WERI-Rb-1 (cell line): ENCODE data around the gene MRM3.
A peak's percentile ranks its signal among the peaks of the same experiment; 100 is the strongest.
"Not testable (repeated sequence)": the region's sequence is repeated elsewhere in the genome, so short reads cannot be mapped to it uniquely, and the experiment has no call there.

Experiments
- DNase-seq: peaks from one replicate; pipeline ENCODE4 v3.0.0-alpha.2; 2020
- H3K27ac ChIP-seq: fragments of 250-450 bp; sonication (Bioruptor Pico); 2 replicates; pipeline ENCODE4 v1.5.1; 2020; ENCODE audit warnings: mild to moderate bottlenecking, moderate library complexity
- H3K27me3 ChIP-seq: fragments of 250-450 bp; sonication (Bioruptor Pico); 2 replicates; pipeline ENCODE4 v1.5.1; 2021; ENCODE audit warnings: mild to moderate bottlenecking, low read depth, moderate library complexity; ENCODE audit not compliant: insufficient read depth, severe bottlenecking
- H3K36me3 ChIP-seq: fragments of 250-450 bp; sonication (Bioruptor Pico); 2 replicates; pipeline ENCODE4 v1.5.1; 2020; ENCODE audit warnings: mild to moderate bottlenecking, moderate library complexity
- H3K4me3 ChIP-seq: 2 replicates; pipeline ENCODE4 v1.5.1; 2011; ENCODE audit warnings: low read depth, mild to moderate bottlenecking, control low read depth, low read length
- H3K9me3 ChIP-seq: fragments of 250-450 bp; sonication (Bioruptor Pico); 2 replicates; pipeline ENCODE4 v1.5.1; 2021; ENCODE audit warnings: mild to moderate bottlenecking, moderate library complexity; ENCODE audit not compliant: severe bottlenecking
- TF ChIP-seq, protein P1 (sequence below): IDR thresholded peaks from 2 replicates; pipeline ENCODE4 v1.5.1; 2011; ENCODE audit warnings: low read depth, mild to moderate bottlenecking, control low read depth, inconsistent platforms, low read length

Gene MRM3

GRCh38 chr17:819251-819650 lies 37.1 kb downstream of the MRM3 start:
- TF ChIP-seq, protein P1, sequence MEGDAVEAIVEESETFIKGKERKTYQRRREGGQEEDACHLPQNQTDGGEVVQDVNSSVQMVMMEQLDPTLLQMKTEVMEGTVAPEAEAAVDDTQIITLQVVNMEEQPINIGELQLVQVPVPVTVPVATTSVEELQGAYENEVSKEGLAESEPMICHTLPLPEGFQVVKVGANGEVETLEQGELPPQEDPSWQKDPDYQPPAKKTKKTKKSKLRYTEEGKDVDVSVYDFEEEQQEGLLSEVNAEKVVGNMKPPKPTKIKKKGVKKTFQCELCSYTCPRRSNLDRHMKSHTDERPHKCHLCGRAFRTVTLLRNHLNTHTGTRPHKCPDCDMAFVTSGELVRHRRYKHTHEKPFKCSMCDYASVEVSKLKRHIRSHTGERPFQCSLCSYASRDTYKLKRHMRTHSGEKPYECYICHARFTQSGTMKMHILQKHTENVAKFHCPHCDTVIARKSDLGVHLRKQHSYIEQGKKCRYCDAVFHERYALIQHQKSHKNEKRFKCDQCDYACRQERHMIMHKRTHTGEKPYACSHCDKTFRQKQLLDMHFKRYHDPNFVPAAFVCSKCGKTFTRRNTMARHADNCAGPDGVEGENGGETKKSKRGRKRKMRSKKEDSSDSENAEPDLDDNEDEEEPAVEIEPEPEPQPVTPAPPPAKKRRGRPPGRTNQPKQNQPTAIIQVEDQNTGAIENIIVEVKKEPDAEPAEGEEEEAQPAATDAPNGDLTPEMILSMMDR = no peak
- Histone ChIP-seq H3K9me3 (no peaks in the 10 kb centered on the region), H3K4me3 (no peak overlapping the region), H3K27ac (no peak overlapping the region), H3K36me3 (peaks cover 77% of the 10 kb centered on the region), H3K27me3 (no peaks in the 10 kb centered on the region)
- no peak for DNase-seq

- peak; percentile 55 for DNase-seq
- H3K36me3 ChIP-seq = peaks cover 61% of the 10 kb centered on the region
Observed at GRCh38 chr17:823501-823902, 41.3 kb downstream of the MRM3 start.

GRCh38 chr17:824378-824777 lies 42.2 kb downstream of the MRM3 start:
- TF ChIP-seq, protein P1 = no peak
- no peak overlapping the region for H3K4me3 ChIP-seq
- peaks cover 52% of the 10 kb centered on the region for H3K36me3 ChIP-seq
- no peak overlapping the region; the same call in 1 of the 2 replicates for H3K27ac ChIP-seq
- DNase-seq = no peak
- H3K9me3 ChIP-seq = no peaks in the 10 kb centered on the region
- no peaks in the 10 kb centered on the region for H3K27me3 ChIP-seq

More at GRCh38 chr17:823501-823902, 41.3 kb downstream of the MRM3 start:
- Histone ChIP-seq H3K27ac (peak overlapping the region; percentile 52), H3K27me3 (no peaks in the 10 kb centered on the region), H3K4me3 (no peak overlapping the region), H3K9me3 (no peaks in the 10 kb centered on the region)
- TF ChIP-seq, protein P1 = no peak

GRCh38 chr17:825216-825615 lies 43.1 kb downstream of the MRM3 start:
- no peak overlapping the region for H3K4me3 ChIP-seq
- TF ChIP-seq, protein P1 = no peak
- no peak for DNase-seq
- no peaks in the 10 kb centered on the region for H3K9me3 ChIP-seq
- no peaks in the 10 kb centered on the region for H3K27me3 ChIP-seq
- peaks cover 44% of the 10 kb centered on the region for H3K36me3 ChIP-seq
- H3K27ac ChIP-seq = peak overlapping the region; percentile 53

- H3K4me3 ChIP-seq = no peak overlapping the region
- peaks cover 41% of the 10 kb centered on the region for H3K36me3 ChIP-seq
- peaks cover under 1% of the 10 kb centered on the region for H3K9me3 ChIP-seq
- H3K27ac ChIP-seq = no peak overlapping the region
- no peaks in the 10 kb centered on the region for H3K27me3 ChIP-seq
- no peak for DNase-seq
- TF ChIP-seq, protein P1 = no peak
Observed at GRCh38 chr17:826778-827177, 44.6 kb downstream of the MRM3 start.

DNA sequence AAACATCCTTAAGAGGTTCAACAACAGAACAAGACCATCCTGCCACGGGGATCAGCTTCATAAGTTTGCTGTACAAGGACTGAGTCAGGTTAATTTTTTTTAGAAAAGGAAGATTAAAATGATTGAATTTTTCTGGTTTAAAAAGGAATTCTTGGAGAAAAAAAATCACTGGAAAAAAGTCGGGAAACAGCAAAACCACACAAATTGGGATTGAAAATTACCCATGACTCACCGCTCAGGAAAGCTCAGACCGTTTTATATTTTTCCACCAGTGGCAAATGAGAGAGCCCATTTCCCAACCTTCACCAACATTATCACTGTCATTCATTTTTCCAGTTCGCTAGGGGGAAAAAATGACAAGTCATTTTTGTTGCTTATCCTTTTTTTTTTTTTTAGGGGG lies 46.6 kb downstream of the MRM3 start:
- Histone ChIP-seq H3K27me3 (no peaks in the 10 kb centered on the region), H3K36me3 (peaks cover 25% of the 10 kb centered on the region), H3K27ac (no peak overlapping the region), H3K4me3 (no peak overlapping the region), H3K9me3 (peaks cover 2% of the 10 kb centered on the region)
- TF ChIP-seq, protein P1 = no peak
- DNase-seq = no peak

DNA sequence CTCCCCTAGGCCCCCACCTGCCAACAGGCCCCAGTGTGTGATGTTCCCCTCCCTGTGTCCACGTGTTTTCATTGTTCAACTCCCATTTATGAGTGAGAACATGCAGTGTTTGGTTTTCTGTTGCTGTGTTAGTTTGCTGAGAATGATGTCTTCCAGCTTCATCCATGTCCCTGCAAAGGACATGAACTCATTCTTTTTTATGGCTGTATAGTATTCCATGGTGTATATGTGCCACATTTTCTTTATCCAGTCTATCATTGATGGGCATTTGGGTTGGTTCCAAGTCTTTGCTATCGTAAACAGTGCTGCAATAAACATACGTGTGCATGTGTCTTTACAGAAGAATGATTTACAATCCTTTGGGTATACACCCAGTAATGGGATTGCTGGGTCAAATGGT lies 47.5 kb downstream of the MRM3 start:
- H3K27ac ChIP-seq, H3K9me3 ChIP-seq, DNase-seq, H3K4me3 ChIP-seq, H3K27me3 ChIP-seq: not testable (repeated sequence)
- peaks cover 16% of the 10 kb centered on the region for H3K36me3 ChIP-seq
